Tibial nerve (tissue), 3 donors: Measurements from ENCODE around the gene DENND1A.

Experiments used
- CTCF ChIP-seq, 5 experiments: fragments of 200-600 bp in 3 of 5; fragments of 450-650 bp in 2 of 5; sonication (generic) in 3 of 5; IDR thresholded peaks; one replicate each; pipeline ENCODE4 v1.5.1; 2016 to 2019; ENCODE audit warnings: antibody characterized with exemption in 5 of 5, mild to moderate bottlenecking in 3 of 5, moderate library complexity in 2 of 5
- POLR2A ChIP-seq, 2 donors: fragments of 450-650 bp; IDR thresholded peaks; one replicate each; pipeline ENCODE4 v1.6.1; 2017; ENCODE audit warnings: antibody characterized with exemption in 2 of 2, mild to moderate bottlenecking in 2 of 2, moderate library complexity in 2 of 2

- TF ChIP-seq CTCF (IDR thresholded peaks at IDR 0.05) (no peak), POLR2A (IDR thresholded peaks at IDR 0.05) (no peak)
Observed at GRCh38 chr9:123678878-123679329, 251.0 kb downstream of the DENND1A start.
